Mammary epithelial cell (primary cell): ENCODE measurements around the gene COL19A1.

Experiments used
- CTCF ChIP-seq, 2 donors: IDR thresholded peaks in 1 of 2; conservative IDR thresholded peaks in 1 of 2; 2 replicates each; pipeline ENCODE4 v1.5.1; 2011 to 2012; ENCODE audit warnings: inconsistent platforms in 2 of 2, low read length in 2 of 2, mild to moderate bottlenecking in 2 of 2, control low read depth in 1 of 2, low read depth in 1 of 2; ENCODE audit not compliant: insufficient read depth in 1 of 2; ENCODE audit errors: extremely low read depth in 1 of 2
- EZH2 ChIP-seq: IDR thresholded peaks from 2 replicates; pipeline ENCODE4 v1.6.1; 2012; ENCODE audit warnings: low read length, inconsistent platforms, borderline replicate concordance

DNA sequence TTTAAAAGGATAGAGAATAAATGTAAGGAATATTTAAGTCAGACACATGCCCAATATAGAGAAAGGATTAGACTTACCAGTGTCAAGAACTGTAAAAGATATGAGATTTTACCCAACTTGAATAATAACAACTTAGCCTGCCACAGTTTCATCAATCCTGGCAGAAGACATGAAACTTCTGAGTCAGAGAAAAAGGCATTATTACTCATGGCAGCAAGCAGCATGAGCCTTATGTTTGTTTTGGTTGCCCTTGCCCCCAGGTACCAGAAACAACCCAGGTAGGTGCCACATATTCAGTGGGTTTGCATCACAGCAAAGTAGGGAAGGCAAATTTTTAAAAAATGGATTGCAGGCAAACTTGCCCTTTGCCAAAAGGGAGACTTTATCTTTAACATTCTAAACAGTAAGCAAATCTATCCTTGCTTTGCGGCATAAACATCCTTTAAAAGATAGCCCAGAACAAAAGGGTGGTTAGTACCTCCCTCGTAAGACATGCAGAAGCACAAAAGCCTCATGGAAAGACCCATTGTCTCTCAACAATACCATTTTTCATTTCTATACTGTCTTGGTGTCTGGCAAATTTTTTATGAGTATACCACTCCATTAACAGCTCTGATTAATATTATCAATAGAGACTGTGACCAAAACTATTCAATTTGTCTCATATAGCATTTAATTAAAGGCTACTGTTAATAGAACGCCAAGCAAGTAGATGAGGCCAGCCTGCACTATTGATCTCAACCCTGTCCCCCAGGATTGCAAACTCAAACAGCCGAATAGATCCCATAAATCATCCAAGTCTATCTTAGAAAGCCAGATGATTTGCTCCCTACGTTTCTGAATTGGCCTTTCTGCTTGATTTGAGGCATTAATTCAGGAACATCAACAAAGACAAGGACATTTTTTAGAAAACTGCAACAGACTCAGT lies 185.1 kb downstream of the COL19A1 start:
- TF ChIP-seq CTCF (conservative IDR thresholded peaks at IDR 0.05 in 1 of 2, IDR thresholded peaks at IDR 0.05 in 1 of 2; ENCODE audit: extremely low read depth in 1 of 2, insufficient read depth in 1 of 2, low read depth in 1 of 2, low read length in 2 of 2), result no peak
- TF ChIP-seq EZH2, result no peak
